Measurements from ENCODE around the gene IL34. TPM values are rescaled to one million over a fixed set of nuclear protein-coding genes. Genes with fewer than 3 reads are reported as not detected.

The IL34 gene
- polyA plus RNA-seq, 1 of the 3 experiments (the other 2 are of a cell fraction), result 0.18 TPM

DNA sequence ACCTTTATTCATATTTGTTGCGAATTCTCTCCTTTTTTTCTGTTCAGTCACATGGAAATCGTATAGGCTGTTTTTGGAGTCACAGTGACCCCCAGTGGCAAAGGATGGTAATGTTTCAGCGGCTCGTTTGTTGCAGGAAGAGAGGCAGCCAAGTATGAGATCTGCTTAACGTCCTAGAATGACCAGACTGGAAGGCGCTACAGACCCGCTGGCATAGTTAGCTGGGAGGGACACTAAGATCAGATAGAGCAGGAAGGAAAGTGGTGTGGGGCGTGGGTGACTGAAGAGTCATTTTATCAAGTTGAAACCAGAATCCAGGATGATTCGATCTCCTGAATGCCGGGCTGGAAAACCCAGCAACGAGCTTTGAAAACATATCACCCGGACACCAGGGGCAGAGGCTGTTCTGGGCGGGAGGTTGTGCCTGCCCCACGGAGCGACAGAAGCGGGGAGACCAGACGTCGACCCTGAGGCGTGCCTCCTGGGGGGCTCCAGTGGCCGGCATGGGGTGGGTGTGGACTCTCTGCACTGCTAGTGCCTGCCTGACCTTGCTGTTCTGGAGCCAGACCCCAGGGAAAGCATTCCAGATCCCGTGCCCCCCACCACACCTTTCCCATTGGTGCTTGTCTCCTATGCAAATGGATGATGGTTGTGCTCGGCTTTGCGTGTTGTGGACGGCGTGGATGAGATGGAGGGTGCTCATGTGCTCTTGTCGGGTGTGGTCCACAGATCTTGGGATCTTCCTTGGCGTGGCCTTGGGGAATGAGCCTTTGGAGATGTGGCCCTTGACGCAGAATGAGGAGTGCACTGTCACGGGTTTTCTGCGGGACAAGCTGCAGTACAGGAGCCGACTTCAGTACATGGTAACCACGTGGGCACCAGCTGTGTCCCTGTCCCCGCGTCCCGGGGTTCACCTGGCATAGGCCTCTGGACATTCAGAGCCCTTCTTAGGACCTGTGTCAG, 7.7 kb downstream of the IL34 start:
- 45% methylated on average over 32 of the region's 35 CpGs for WGBS (ENCODE audit: low lambda C conversion rate)
- Histone ChIP-seq H3F3A (replicated peaks; ENCODE audit: insufficient read depth) (no peaks in the 10 kb centered on the region), H3K27ac (ENCODE audit: low read depth in 2 of 2, low read length in 1 of 2) (peak overlapping the region; percentile 22 to 53), H3K9me2 (no peaks in the 10 kb centered on the region), H3K4me1 (ENCODE audit: control insufficient read depth in 1 of 2, insufficient read depth in 2 of 2, low read depth in 1 of 2, low read length in 1 of 2) (peaks cover 0 to 7% of the 10 kb centered on the region in 2 experiments; a peak in 1 of 4 replicates), H4K20me1 (ENCODE audit: insufficient read depth) (no peaks in the 10 kb centered on the region), H3K4me3 (ENCODE audit: low read depth in 2 of 2, low read length in 1 of 2) (peak overlapping the region; percentile 14 to 27; a peak in 3 of 4 replicates), H2AFZ (ENCODE audit: low read depth) (peak overlapping the region; percentile 84), H3K4me2 (peak overlapping the region; percentile 73), H3K9ac (peak overlapping the region; percentile 46; the same call in 1 of the 2 replicates), H3K27me3 (ENCODE audit: insufficient read depth) (no peaks in the 10 kb centered on the region), H3K9me3 (no peaks in the 10 kb centered on the region), H3K36me3 (replicated peaks in 1 of 2; ENCODE audit: control insufficient read depth in 1 of 2, insufficient read depth in 2 of 2, low read length in 1 of 2) (no peaks in the 10 kb centered on the region), H3K79me2 (ENCODE audit: insufficient read depth) (no peaks in the 10 kb centered on the region)
- ChIA-PET POLR2A (interaction anchor here (0.9 to 1.0 kb wide), 5 partner anchors 25 to 273 kb away, joined by 3 to 4 read pairs (median 3); no protein-coding TSS in a partner anchor), CTCF (interaction anchor here (0.7 to 6.5 kb wide), 53 partner anchors 8 to 386 kb away, joined by 3 to 57 read pairs (median 5); partner anchors contain the start of genes COG4, DDX19B and SF3B3)
- peak; percentile 20; the same call in 1 of the 2 replicates for TF ChIP-seq NFIC (IDR thresholded peaks at IDR 0.05; ENCODE audit: borderline replicate concordance)
- peak; percentile 99 for TF ChIP-seq RAD21 (IDR thresholded peaks at IDR 0.05; ENCODE audit: low read length)
- TF ChIP-seq CTCF (IDR thresholded peaks at IDR 0.05), result peak; percentile 94
- TF ChIP-seq MXI1 (IDR thresholded peaks at IDR 0.05; ENCODE audit: low read depth, low read length), result peak; percentile 85
- peak; percentile 92 for TF ChIP-seq SMC3 (IDR thresholded peaks at IDR 0.05; ENCODE audit: low read depth, low read length)
- peak; percentile 22; the same call in 1 of the 2 replicates for TF ChIP-seq NRF1 (IDR thresholded peaks at IDR 0.05; ENCODE audit: low read depth, low read length)
- no peak for TF ChIP-seq ELF1 (IDR thresholded peaks at IDR 0.05)
- TF ChIP-seq, protein P1, sequence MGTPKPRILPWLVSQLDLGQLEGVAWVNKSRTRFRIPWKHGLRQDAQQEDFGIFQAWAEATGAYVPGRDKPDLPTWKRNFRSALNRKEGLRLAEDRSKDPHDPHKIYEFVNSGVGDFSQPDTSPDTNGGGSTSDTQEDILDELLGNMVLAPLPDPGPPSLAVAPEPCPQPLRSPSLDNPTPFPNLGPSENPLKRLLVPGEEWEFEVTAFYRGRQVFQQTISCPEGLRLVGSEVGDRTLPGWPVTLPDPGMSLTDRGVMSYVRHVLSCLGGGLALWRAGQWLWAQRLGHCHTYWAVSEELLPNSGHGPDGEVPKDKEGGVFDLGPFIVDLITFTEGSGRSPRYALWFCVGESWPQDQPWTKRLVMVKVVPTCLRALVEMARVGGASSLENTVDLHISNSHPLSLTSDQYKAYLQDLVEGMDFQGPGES (IDR thresholded peaks at IDR 0.05; ENCODE audit: low read depth, low read length), result no peak
- TF ChIP-seq USF1 (IDR thresholded peaks at IDR 0.05; ENCODE audit: borderline replicate concordance, low read depth), result peak; percentile 30; the same call in 1 of the 2 replicates
- peak; percentile 74 for TF ChIP-seq GATA2 (CRISPR knock-in tag; IDR thresholded peaks at IDR 0.05)
- no peak for TF ChIP-seq FOXJ3 (CRISPR knock-in tag; IDR thresholded peaks at IDR 0.05)
- 0 out of 2 replicates have a peak, but pooled peaks have one; percentile 24 for TF ChIP-seq RCOR1 (IDR thresholded peaks at IDR 0.05; ENCODE audit: low read length)
- TF ChIP-seq TCF12 (IDR thresholded peaks at IDR 0.05), result no peak; the same call in 1 of the 2 replicates
- no peak for TF ChIP-seq TAF1 (IDR thresholded peaks at IDR 0.05; ENCODE audit: borderline replicate concordance, low read depth, low read length)
- TF ChIP-seq EP300 (IDR thresholded peaks at IDR 0.05; ENCODE audit: borderline replicate concordance in 1 of 2, low read depth in 1 of 2, low read length in 1 of 2), result peak in 1 of 2 experiments; percentile 81; a peak in 2 of 4 replicates
- TF ChIP-seq MAX (IDR thresholded peaks at IDR 0.05; ENCODE audit: low read depth), result peak; percentile 70
- TF ChIP-seq CHD2 (IDR thresholded peaks at IDR 0.05; ENCODE audit: low read length, partially characterized antibody), result peak; percentile 28
- DNase-seq, result peak; percentile 83

Data from SK-N-SH (cell line).